HepG2 (cell line): ENCODE results near the gene PCDH10.

Experiments used
- CEBPB ChIP-seq: IDR thresholded peaks from 2 replicates; pipeline ENCODE4 v1.6.1; 2011; ENCODE audit warnings: low read depth, low read length, improper control_type of control experiment, borderline replicate concordance
- DMAP1 ChIP-seq: IDR thresholded peaks from 2 replicates; pipeline ENCODE4 v1.6.1; 2016
- EP300 ChIP-seq, 3 experiments: sonication (generic) in 1 of 3; formaldehyde crosslinking in 1 of 3; IDR thresholded peaks; 2 replicates each; pipeline versions ENCODE4 v1.5.1 to v1.6.1; 2011 to 2020; ENCODE audit warnings: low read depth in 2 of 3, low read length in 2 of 3, borderline replicate concordance in 1 of 3, improper control_type of control experiment in 1 of 3, mild to moderate bottlenecking in 1 of 3, missing genetic modification reagents in 1 of 3, moderate library complexity in 1 of 3
- NR3C1 ChIP-seq: sonication (generic); formaldehyde crosslinking; IDR thresholded peaks from 2 replicates; pipeline ENCODE4 v1.4.0; 2020; ENCODE audit warnings: missing genetic modification reagents
- SIN3A ChIP-seq: IDR thresholded peaks from 2 replicates; pipeline ENCODE4 v1.6.1; 2011; ENCODE audit warnings: low read depth, mild to moderate bottlenecking, control low read depth, low read length, borderline replicate concordance
- ZNF274 ChIP-seq: sonication (generic); formaldehyde crosslinking; IDR thresholded peaks from 2 replicates; pipeline ENCODE4 v1.5.1; 2020; ENCODE audit warnings: mild to moderate bottlenecking, missing genetic modification reagents
- ZNF317 ChIP-seq: sonication (generic); formaldehyde crosslinking; IDR thresholded peaks from 2 replicates; pipeline ENCODE4 v1.5.0; 2020; ENCODE audit warnings: mild to moderate bottlenecking, missing genetic modification reagents
- ZNF335 ChIP-seq: sonication (generic); formaldehyde crosslinking; IDR thresholded peaks from 2 replicates; pipeline ENCODE4 v1.4.0; 2020; ENCODE audit warnings: missing genetic modification reagents
- ZNF598 ChIP-seq: sonication (generic); formaldehyde crosslinking; IDR thresholded peaks from 2 replicates; pipeline ENCODE4 v1.5.1; 2020; ENCODE audit warnings: mild to moderate bottlenecking, missing genetic modification reagents, borderline replicate concordance
- ZZZ3 ChIP-seq: sonication (generic); formaldehyde crosslinking; IDR thresholded peaks from 2 replicates; pipeline ENCODE4 v1.4.0; 2020; ENCODE audit warnings: missing genetic modification reagents, mild to moderate bottlenecking, borderline replicate concordance
- TF ChIP-seq, protein P1 (sequence below): sonication (generic); formaldehyde crosslinking; IDR thresholded peaks from 2 replicates; pipeline ENCODE4 v1.5.0; 2020; ENCODE audit warnings: mild to moderate bottlenecking, missing genetic modification reagents, moderate library complexity
- TF ChIP-seq, protein P2 (sequence below): sonication (generic); formaldehyde crosslinking; IDR thresholded peaks from 2 replicates; pipeline ENCODE4 v1.4.0; 2020; ENCODE audit warnings: missing genetic modification reagents, borderline replicate concordance
- TF ChIP-seq, protein P3 (sequence below): sonication (generic); formaldehyde crosslinking; IDR thresholded peaks from 2 replicates; pipeline ENCODE4 v1.4.0; 2020; ENCODE audit warnings: missing genetic modification reagents
- TF ChIP-seq, protein P4 (sequence below): sonication (generic); formaldehyde crosslinking; IDR thresholded peaks from 2 replicates; pipeline ENCODE4 v1.4.0; 2020; ENCODE audit warnings: low read depth, mild to moderate bottlenecking, missing genetic modification reagents

DNA sequence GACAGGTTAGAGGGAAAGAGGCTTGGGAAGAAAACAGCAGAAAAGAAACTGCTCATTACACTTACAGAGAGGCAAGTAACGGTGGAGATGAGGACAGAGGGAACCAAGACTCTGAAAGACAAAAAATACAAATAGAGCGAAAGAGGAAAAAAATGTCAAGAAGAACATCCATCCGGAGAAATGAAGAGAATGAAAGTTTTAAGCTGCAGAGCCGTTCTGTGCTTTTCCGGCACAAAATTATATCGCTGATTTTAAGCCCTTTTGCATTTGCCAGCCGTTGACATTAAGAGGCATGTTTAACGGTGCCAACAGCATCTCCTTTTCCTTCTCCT lies 236 bp downstream of the PCDH10 start:
- TF ChIP-seq, protein P1, sequence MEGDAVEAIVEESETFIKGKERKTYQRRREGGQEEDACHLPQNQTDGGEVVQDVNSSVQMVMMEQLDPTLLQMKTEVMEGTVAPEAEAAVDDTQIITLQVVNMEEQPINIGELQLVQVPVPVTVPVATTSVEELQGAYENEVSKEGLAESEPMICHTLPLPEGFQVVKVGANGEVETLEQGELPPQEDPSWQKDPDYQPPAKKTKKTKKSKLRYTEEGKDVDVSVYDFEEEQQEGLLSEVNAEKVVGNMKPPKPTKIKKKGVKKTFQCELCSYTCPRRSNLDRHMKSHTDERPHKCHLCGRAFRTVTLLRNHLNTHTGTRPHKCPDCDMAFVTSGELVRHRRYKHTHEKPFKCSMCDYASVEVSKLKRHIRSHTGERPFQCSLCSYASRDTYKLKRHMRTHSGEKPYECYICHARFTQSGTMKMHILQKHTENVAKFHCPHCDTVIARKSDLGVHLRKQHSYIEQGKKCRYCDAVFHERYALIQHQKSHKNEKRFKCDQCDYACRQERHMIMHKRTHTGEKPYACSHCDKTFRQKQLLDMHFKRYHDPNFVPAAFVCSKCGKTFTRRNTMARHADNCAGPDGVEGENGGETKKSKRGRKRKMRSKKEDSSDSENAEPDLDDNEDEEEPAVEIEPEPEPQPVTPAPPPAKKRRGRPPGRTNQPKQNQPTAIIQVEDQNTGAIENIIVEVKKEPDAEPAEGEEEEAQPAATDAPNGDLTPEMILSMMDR (CRISPR knock-in tag) = no peak
- TF ChIP-seq EP300 (IDR thresholded peaks at IDR 0.05; ENCODE audit: low read depth in 2 of 2, low read length in 2 of 2) (no peak), EP300 (CRISPR knock-in tag; IDR thresholded peaks at IDR 0.05; ENCODE audit: borderline replicate concordance) (no peak), ZNF317 (CRISPR knock-in tag) (no peak), ZNF335 (CRISPR knock-in tag) (no peak), SIN3A (no peak), ZZZ3 (no peak), ZNF274 (CRISPR knock-in tag) (no peak), NR3C1 (no peak), CEBPB (no peak), DMAP1 (CRISPR knock-in tag) (no peak), ZNF598 (CRISPR knock-in tag) (no peak)
- TF ChIP-seq, protein P2, sequence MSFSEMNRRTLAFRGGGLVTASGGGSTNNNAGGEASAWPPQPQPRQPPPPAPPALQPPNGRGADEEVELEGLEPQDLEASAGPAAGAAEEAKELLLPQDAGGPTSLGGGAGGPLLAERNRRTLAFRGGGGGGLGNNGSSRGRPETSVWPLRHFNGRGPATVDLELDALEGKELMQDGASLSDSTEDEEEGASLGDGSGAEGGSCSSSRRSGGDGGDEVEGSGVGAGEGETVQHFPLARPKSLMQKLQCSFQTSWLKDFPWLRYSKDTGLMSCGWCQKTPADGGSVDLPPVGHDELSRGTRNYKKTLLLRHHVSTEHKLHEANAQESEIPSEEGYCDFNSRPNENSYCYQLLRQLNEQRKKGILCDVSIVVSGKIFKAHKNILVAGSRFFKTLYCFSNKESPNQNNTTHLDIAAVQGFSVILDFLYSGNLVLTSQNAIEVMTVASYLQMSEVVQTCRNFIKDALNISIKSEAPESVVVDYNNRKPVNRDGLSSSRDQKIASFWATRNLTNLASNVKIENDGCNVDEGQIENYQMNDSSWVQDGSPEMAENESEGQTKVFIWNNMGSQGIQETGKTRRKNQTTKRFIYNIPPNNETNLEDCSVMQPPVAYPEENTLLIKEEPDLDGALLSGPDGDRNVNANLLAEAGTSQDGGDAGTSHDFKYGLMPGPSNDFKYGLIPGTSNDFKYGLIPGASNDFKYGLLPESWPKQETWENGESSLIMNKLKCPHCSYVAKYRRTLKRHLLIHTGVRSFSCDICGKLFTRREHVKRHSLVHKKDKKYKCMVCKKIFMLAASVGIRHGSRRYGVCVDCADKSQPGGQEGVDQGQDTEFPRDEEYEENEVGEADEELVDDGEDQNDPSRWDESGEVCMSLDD = no peak
- TF ChIP-seq, protein P3, sequence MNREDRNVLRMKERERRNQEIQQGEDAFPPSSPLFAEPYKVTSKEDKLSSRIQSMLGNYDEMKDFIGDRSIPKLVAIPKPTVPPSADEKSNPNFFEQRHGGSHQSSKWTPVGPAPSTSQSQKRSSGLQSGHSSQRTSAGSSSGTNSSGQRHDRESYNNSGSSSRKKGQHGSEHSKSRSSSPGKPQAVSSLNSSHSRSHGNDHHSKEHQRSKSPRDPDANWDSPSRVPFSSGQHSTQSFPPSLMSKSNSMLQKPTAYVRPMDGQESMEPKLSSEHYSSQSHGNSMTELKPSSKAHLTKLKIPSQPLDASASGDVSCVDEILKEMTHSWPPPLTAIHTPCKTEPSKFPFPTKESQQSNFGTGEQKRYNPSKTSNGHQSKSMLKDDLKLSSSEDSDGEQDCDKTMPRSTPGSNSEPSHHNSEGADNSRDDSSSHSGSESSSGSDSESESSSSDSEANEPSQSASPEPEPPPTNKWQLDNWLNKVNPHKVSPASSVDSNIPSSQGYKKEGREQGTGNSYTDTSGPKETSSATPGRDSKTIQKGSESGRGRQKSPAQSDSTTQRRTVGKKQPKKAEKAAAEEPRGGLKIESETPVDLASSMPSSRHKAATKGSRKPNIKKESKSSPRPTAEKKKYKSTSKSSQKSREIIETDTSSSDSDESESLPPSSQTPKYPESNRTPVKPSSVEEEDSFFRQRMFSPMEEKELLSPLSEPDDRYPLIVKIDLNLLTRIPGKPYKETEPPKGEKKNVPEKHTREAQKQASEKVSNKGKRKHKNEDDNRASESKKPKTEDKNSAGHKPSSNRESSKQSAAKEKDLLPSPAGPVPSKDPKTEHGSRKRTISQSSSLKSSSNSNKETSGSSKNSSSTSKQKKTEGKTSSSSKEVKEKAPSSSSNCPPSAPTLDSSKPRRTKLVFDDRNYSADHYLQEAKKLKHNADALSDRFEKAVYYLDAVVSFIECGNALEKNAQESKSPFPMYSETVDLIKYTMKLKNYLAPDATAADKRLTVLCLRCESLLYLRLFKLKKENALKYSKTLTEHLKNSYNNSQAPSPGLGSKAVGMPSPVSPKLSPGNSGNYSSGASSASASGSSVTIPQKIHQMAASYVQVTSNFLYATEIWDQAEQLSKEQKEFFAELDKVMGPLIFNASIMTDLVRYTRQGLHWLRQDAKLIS (CRISPR knock-in tag) = no peak
- TF ChIP-seq, protein P4, sequence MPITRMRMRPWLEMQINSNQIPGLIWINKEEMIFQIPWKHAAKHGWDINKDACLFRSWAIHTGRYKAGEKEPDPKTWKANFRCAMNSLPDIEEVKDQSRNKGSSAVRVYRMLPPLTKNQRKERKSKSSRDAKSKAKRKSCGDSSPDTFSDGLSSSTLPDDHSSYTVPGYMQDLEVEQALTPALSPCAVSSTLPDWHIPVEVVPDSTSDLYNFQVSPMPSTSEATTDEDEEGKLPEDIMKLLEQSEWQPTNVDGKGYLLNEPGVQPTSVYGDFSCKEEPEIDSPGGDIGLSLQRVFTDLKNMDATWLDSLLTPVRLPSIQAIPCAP (CRISPR knock-in tag) = no peak
